Suprapubic skin (tissue), 4 donors: ENCODE measurements around the gene SYNGR2.

ENCODE experiments used
- CTCF ChIP-seq, 2 donors: fragments of 200-600 bp in 1 of 2; fragments of 450-650 bp in 1 of 2; sonication (generic) in 1 of 2; IDR thresholded peaks; one replicate each; pipeline ENCODE4 v1.5.1; 2016 to 2019; ENCODE audit warnings: antibody characterized with exemption in 2 of 2, mild to moderate bottlenecking in 1 of 2, moderate library complexity in 1 of 2
- EP300 ChIP-seq: sonication (generic); formaldehyde crosslinking; IDR thresholded peaks from one replicate; pipeline ENCODE4 v1.6.1; 2017; ENCODE audit warnings: antibody characterized with exemption
- POLR2A ChIP-seq, 2 donors: fragments of 450-650 bp; IDR thresholded peaks; one replicate each; pipeline ENCODE4 v1.6.1; 2017; ENCODE audit warnings: antibody characterized with exemption in 2 of 2, mild to moderate bottlenecking in 2 of 2, moderate library complexity in 2 of 2
- POLR2AphosphoS5 ChIP-seq, 3 donors: sonication (generic); formaldehyde crosslinking; IDR thresholded peaks; one replicate each; pipeline ENCODE4 v1.6.1; 2017; ENCODE audit warnings: antibody characterized with exemption in 3 of 3

- no peak for TF ChIP-seq CTCF (IDR thresholded peaks at IDR 0.05)
- TF ChIP-seq POLR2A (IDR thresholded peaks at IDR 0.05) = no peak
- no peak for TF ChIP-seq POLR2AphosphoS5 (IDR thresholded peaks at IDR 0.05)
- no peak for TF ChIP-seq EP300
Observed at GRCh38 chr17:78134899-78135385, 33.4 kb upstream of the SYNGR2 start.
